CD4-positive, alpha-beta T cell treated with Interleukin-2 at 100 ng/mL for 4 hours (primary cell): Measurements from ENCODE around the gene NDUFB10.
A peak's percentile ranks its signal among the peaks of the same experiment; 100 is the strongest.
"Not testable (repeated sequence)": the region's sequence is repeated elsewhere in the genome, so short reads cannot be mapped to it uniquely, and the experiment has no call there.

ENCODE experiments used
- DNase-seq: peaks from one replicate; pipeline ENCODE4 v3.0.0-alpha.2; 2020; ENCODE audit warnings: low spot score

The NDUFB10 gene

GRCh38 chr16:1959269-1960039 is at the start of gene NDUFB10:
Gene NDUFB10 (plus strand): TSS chr16:1959538. CDS start chr16:1959625, 87 bp downstream.
- peak; percentile 91 for DNase-seq

DNA sequence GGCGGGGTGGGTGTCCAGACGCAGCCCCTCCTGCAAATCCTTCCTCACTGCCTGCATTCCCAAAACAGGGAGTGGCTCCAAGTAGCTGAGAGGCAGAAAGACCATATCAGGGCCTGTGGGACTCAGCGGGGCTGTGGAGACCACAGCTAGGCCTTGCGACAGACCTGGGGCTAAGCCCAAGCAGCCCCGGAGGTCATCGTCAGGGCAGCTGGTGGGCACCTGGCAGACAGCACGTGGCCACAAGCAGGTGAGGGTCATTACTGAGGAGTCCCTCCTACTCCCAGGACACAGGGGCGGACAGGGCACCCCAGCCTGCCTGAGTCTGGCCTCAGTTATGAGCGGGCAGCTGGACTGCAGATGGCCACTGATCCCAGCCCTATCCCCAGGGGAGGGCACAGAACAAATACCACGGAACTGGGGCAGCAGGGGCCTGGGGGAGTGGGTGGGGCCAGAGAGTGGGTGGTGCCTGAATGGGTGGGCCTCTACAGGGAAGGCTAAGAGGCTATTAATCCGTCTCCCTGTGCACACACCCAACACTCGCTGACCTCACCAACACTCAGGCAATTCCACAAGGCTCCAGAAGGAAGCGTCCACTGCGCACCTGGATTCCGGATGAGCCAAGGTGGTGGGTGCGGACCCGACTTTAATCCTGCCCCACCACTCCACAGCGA is 49.6 kb upstream of the NDUFB10 start:
- no peak for DNase-seq

GRCh38 chr16:1911467-1912214 is 47.7 kb upstream of the NDUFB10 start:
- DNase-seq, result no peak

GRCh38 chr16:1912215-1912543 is 47.2 kb upstream of the NDUFB10 start:
- DNase-seq, result no peak

DNA sequence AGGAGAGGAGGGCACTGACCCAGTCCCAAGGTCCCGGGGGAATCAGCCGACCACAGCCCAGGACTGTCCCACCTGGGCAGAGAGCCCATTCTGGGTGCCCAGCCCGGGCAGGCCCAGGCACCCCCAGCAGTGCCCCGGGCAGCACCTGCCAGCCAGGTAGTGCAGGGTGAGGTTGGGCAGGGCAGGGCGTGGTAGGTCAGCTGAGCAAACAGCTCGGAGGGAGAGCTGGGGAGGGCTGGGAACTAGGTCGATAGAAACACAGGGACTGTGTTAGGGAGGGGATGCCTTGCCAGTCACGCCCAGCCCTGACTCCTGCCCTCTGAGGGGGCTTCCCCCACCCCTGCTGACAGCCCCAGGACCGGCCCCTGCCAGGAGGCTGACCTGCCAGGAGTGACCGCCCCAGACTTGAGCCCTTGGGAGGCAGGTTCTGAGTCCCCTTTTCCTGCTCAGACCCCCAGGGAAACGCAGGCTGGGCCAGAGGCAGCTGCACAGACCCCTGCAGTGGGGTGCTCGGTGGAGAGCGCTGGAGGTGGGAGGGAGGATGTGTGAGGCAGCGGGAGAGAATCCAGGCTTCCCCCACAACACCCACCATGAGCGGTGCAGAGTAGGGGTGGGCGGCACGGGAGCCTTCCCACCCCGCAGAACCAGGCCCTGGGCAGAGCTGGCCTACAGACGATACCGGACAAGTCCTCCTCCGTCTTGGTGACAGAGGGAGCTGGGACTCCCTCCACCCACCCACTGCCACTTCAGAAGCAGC is 45.8 kb upstream of the NDUFB10 start:
- no peak for DNase-seq

DNA sequence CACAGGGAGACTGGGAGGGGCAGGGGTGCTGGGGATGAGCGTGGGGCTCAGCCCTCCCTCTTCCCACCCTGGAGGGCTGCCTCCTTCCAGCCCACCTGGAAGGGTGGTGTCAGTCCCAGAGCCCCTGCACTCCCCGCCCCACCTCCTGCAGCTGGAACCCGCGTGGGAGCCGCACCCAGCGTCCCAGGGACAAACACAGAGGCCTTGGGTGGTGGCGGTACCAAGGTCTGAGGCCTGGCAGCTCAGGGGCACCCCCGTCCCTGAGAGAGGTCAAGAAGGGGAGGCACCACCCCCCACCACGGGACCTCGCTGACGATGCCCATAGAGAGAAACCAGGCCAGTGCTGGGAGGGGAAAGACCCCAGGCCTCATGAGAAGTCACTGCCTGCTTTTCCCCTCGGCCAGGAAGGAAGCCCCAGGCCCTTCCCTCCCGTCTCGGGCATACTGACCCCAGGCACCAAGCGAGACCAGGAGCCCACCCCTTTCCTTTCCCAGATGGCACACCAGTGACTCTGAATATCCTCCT is 45.2 kb upstream of the NDUFB10 start:
- no peak for DNase-seq

DNA sequence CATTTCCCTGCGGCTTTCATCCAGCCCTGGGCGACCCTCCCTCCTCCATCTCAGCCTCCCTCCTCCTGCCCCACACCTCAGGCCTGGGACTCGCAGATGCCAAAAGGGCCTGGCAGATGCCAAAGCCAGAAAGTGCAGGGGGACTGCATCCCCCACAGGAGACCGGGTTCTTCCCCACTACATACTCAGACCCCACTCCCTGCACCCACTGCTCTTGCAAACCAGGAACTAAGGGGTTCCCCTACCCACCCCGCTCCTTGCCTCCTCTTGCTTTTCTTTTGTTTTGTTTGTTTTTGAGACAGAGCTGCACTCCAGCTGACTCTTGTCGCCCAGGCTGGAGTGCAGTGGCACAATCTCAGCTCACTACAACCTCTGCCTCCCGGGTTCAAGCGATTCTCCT is 44.4 kb upstream of the NDUFB10 start:
- no peak for DNase-seq

- no peak for DNase-seq
Observed at GRCh38 chr16:1915732-1916639, 43.4 kb upstream of the NDUFB10 start.

DNA sequence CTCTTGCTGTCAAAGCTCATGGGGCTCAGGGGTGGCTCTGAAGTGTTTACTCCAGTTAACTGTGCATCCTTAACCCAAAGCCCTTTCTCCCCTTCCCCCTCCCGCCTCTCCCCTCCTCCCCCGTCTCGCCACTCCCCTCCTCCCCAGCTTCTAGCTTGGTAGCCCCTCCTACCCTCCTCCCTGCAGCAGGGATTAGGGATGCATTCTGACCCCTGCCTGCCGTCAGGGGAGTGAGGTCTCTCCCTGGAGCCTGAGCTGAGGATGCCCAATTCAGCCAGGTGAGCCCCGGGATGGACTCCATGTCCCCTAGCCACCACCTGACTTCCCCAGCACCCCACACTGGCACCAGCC is 42.7 kb upstream of the NDUFB10 start:
- DNase-seq, result no peak

GRCh38 chr16:1917056-1917664 is 42.2 kb upstream of the NDUFB10 start:
- DNase-seq, result no peak

- DNase-seq, result no peak
Observed at GRCh38 chr16:1917665-1918350, 41.5 kb upstream of the NDUFB10 start.

- no peak for DNase-seq
Observed at GRCh38 chr16:1918351-1919326, 40.7 kb upstream of the NDUFB10 start, which contains the start of gene HS3ST6. Gene HS3ST6 (minus strand): TSS chr16:1918415. CDS start chr16:1918323, 92 bp downstream.

DNA sequence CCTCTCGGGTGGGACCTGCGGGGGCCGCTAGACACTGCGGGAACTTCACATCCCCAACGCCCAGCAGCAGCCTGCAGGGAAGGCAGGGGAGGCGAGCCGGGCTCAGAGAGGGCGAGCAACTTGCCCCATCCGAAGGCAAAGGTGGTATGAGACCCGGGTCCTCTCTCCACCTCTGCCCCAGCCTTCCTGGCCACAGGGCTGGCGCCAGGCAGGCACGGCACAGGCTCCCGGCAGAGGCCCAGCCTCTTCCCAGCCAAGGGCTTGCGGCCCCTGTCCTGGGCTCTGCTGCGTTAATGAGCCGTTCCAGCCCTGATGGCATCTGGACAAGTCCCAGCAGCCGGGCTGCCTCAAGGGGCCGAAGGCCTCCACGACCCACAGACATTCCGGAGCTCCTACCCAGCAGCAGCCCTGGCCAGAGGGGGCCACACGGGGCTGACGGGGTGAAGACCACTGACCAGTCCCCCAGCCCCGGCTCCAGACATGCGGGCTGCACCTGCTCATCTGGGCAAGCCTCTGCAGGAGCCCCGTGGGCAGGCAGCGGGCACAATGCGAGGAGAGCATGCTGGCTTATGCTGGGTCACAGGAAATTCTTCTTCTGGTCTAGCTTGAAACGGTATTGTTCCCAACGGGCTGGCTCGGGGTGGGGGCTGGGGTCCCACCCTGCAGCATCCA is 39.9 kb upstream of the NDUFB10 start:
- DNase-seq, result no peak

DNA sequence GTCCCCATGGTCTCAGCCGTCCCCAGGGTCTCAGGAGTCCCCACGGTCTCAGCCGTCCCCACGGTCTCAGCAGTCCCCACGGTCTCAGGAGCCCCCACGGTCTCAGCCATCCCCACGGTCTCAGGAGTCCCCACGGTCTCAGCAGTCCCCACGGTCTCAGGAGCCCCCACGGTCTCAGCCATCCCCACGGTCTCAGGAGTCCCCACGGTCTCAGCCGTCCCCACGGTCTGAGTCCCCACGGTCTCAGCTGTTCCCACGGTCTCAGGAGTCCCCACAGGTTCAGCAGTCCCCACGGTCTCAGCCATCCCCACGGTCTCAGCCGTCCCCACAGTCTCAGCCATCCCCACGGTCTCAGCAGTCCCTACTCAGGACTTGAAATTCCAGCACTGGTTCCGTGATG is 39.2 kb upstream of the NDUFB10 start:
- not testable (repeated sequence) for DNase-seq

DNA sequence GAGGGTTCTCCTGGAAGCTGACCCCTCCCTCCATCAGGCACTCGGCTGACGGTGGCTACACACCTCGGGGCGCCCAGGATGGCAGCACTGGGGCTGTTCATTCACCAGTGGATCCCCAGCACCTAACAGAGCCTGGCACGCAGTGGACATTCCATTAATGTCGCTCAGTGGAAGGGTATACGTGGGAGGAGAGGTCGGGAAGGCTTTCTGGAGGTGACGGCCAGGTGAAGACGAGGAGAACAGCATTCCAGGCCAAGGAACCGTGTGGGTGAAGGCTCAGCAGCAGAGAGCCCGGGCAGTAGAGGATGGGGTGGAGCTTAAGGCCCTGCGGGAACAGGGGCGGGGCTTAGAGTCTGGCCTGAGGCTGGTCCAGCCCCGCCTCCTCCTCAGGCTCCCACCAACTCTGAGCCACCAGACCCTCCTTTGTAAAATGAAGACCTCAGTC is 38.6 kb upstream of the NDUFB10 start:
- DNase-seq, result no peak

- no peak for DNase-seq
Observed at GRCh38 chr16:1922357-1922756, 37.0 kb upstream of the NDUFB10 start.

DNA sequence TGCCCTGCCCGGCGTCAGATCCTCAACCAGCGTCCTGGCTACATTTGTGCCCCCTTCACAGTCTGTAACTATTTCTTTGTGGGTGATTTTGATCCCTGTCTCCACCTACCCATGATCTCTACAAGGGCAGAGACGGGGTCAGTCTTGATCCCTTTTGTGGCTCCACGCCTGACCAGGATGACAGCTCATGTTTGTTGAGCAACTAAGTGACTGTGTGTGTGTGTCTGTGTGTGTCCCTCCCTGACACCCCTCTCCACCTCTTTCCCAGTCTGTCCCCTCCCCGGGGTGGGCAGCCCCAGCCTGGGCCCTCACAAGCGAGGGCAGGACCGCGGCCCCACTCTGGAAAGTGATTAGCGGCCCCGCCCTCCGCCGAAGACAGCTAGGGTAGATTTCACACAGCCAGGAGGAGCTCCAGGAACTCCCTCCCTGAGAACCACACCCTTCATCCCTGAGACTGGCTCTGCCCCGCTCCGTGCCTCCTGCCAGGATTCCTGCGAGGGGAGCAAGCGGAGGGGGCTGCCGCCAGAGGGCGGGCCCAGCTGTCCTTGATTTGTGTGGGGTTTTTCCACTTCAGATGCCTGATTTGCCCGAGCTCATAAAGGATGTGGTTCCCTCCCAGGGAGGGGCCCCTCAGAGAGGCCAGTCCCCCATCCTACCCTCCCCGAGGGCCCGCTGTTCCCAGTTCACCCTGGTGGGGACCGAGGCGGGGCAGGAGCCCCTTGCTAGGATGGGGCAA is 35.9 kb upstream of the NDUFB10 start:
- no peak for DNase-seq
